Liver (tissue), 9 donors: ENCODE results near the gene WWP2. TPM values are rescaled to one million over a fixed set of nuclear protein-coding genes. Genes with fewer than 3 reads are reported as not detected.
"Not testable (repeated sequence)": the region's sequence is repeated elsewhere in the genome, so short reads cannot be mapped to it uniquely, and the experiment has no call there.

Experiments used
- DNase-seq: peaks from one replicate; pipeline ENCODE4 v3.0.0-alpha.2; 2017; ENCODE audit warnings: low spot score
- H3K27ac ChIP-seq, 2 donors: one replicate each; pipeline ENCODE4 v1.7.0; 2013; ENCODE audit warnings: inconsistent platforms in 2 of 2, low read length in 2 of 2, control low read depth in 1 of 2, low read depth in 1 of 2, mild to moderate bottlenecking in 1 of 2
- H3K27me3 ChIP-seq, 4 donors: one replicate each; pipeline versions ENCODE4 v1.6.1 to v1.7.0; 2013; ENCODE audit warnings: low read length in 3 of 4, inconsistent platforms in 1 of 4, mild to moderate bottlenecking in 1 of 4, moderate library complexity in 1 of 4; ENCODE audit not compliant: control insufficient read depth in 4 of 4, insufficient read depth in 4 of 4
- H3K36me3 ChIP-seq, 4 donors: one replicate each; pipeline versions ENCODE4 v1.6.1 to v1.7.0; 2013; ENCODE audit warnings: low read length in 3 of 4, mild to moderate bottlenecking in 3 of 4, low read depth in 1 of 4, moderate library complexity in 1 of 4; ENCODE audit not compliant: control insufficient read depth in 4 of 4, insufficient read depth in 3 of 4
- H3K4me1 ChIP-seq, 4 donors: one replicate each; pipeline versions ENCODE4 v1.6.1 to v1.7.0; 2013; ENCODE audit warnings: low read length in 3 of 4, mild to moderate bottlenecking in 3 of 4, moderate library complexity in 1 of 4; ENCODE audit not compliant: control insufficient read depth in 4 of 4, insufficient read depth in 4 of 4
- H3K4me3 ChIP-seq, 3 donors: one replicate each; pipeline versions ENCODE4 v1.6.1 to v1.7.0; 2013; ENCODE audit warnings: low read length in 3 of 3, control low read depth in 1 of 3, low read depth in 1 of 3, mild to moderate bottlenecking in 1 of 3
- H3K9ac ChIP-seq, 2 donors: one replicate each; pipeline ENCODE4 v1.7.0; 2013; ENCODE audit warnings: low read length in 2 of 2, mild to moderate bottlenecking in 2 of 2, moderate library complexity in 2 of 2, control low read depth in 1 of 2, low read depth in 1 of 2
- H3K9me3 ChIP-seq, 4 donors: one replicate each; pipeline versions ENCODE4 v1.6.1 to v1.7.0; 2013; ENCODE audit warnings: low read length in 3 of 4; ENCODE audit not compliant: control insufficient read depth in 4 of 4
- EGR1 ChIP-seq, 2 donors: IDR thresholded peaks; 2 replicates each; pipeline ENCODE4 v1.6.1; 2016 to 2018; ENCODE audit warnings: antibody characterized with exemption in 2 of 2, low read depth in 2 of 2
- FOXA1 ChIP-seq: IDR thresholded peaks from 2 replicates; pipeline ENCODE4 v1.6.1; 2016; ENCODE audit warnings: antibody characterized with exemption
- HNF4A ChIP-seq, 2 donors: conservative IDR thresholded peaks; 2 replicates each; pipeline ENCODE4 v1.6.1; 2016; ENCODE audit warnings: antibody characterized with exemption in 2 of 2, mild to moderate bottlenecking in 2 of 2
- HNF4G ChIP-seq: IDR thresholded peaks from 2 replicates; pipeline ENCODE4 v1.6.1; 2016; ENCODE audit warnings: antibody characterized with exemption
- MAX ChIP-seq: IDR thresholded peaks from 2 replicates; pipeline ENCODE4 v1.6.1; 2016; ENCODE audit warnings: antibody characterized with exemption
- NR2F2 ChIP-seq: IDR thresholded peaks from 2 replicates; pipeline ENCODE4 v1.6.1; 2016; ENCODE audit warnings: antibody characterized with exemption
- RAD21 ChIP-seq, 2 donors: IDR thresholded peaks; 2 replicates each; pipeline ENCODE4 v1.6.1; 2016; ENCODE audit warnings: antibody characterized with exemption in 2 of 2, mild to moderate bottlenecking in 2 of 2
- RXRA ChIP-seq, 2 donors: IDR thresholded peaks; 2 replicates each; pipeline ENCODE4 v1.6.1; 2017 to 2018; ENCODE audit warnings: antibody characterized with exemption in 2 of 2, mild to moderate bottlenecking in 1 of 2
- SP1 ChIP-seq: IDR thresholded peaks from 2 replicates; pipeline ENCODE4 v1.6.1; 2018; ENCODE audit warnings: antibody characterized with exemption, mild to moderate bottlenecking
- TAF1 ChIP-seq: conservative IDR thresholded peaks from 2 replicates; pipeline ENCODE4 v1.6.1; 2016; ENCODE audit warnings: antibody characterized with exemption, mild to moderate bottlenecking
- YY1 ChIP-seq: IDR thresholded peaks from 2 replicates; pipeline ENCODE4 v1.6.1; 2016; ENCODE audit warnings: antibody characterized with exemption, mild to moderate bottlenecking
- ZBTB33 ChIP-seq: IDR thresholded peaks from 2 replicates; pipeline ENCODE4 v1.6.1; 2016; ENCODE audit warnings: antibody characterized with exemption
- WGBS: extraction: QIAGEN DNeasy Blood & Tissue Kit; methylation state at CpG from one replicate; pipeline ENCODE4 v1.1.7; 2013; 5-methylcytosine and 5-hydroxymethylcytosine counted together
- polyA plus RNA-seq, 2 donors: library from polyadenylated mRNA; stranded (reverse) in 1 of 2; unstranded in 1 of 2; fragments of 200-250 nt in 1 of 2; fragments of >200 nt in 1 of 2; fragmentation: Nextera tagmentation in 1 of 2; extraction: Ambion mirVana in 1 of 2; gene quantifications; one replicate each; pipeline versions ENCODE4 v1.2.1 to v1.2.3, GENCODE V29; 2013 to 2015
- total RNA-seq, 2 donors: library from RNA; depleted of rRNA; stranded (reverse); fragments of >200 nt; gene quantifications; one replicate each; pipeline ENCODE4 v1.2.3, GENCODE V29; 2014
- donor health status: healthy.
- donor health status: healthy.
- donor health status: healthy.
- donor health status: healthy.
- donor health status: healthy.

WWP2 gene
- total and polyA plus RNA-seq, 4 donors: 8.6 to 22.7 (median 13.6) TPM

- TF ChIP-seq RAD21 (IDR thresholded peaks at IDR 0.05) (no peak), FOXA1 (peak; percentile 79), ZBTB33 (no peak), MAX (no peak), HNF4G (no peak), HNF4A (conservative IDR thresholded peaks at IDR 0.05) (peak; percentile 49 to 65), YY1 (peak; percentile 75), NR2F2 (no peak), EGR1 (IDR thresholded peaks at IDR 0.05; ENCODE audit: low read depth in 2 of 2) (peak in 1 of 2 donors; percentile 14)
Measured at GRCh38 chr16:69941251-69942098, 179.3 kb downstream of the WWP2 start (continued).

GRCh38 chr16:69942099-69942491 lies 180.0 kb downstream of the WWP2 start:
- peak in 1 of 2 donors; percentile 21 for TF ChIP-seq HNF4A (conservative IDR thresholded peaks at IDR 0.05)
- peak; percentile 28 for TF ChIP-seq NR2F2
- peak; percentile 2 to 16 for TF ChIP-seq RXRA (IDR thresholded peaks at IDR 0.05)
- TF ChIP-seq RAD21 (IDR thresholded peaks at IDR 0.05): no peak
- no peak overlapping the region for H3K9ac ChIP-seq
- H3K27me3 ChIP-seq: no peaks in the 10 kb centered on the region
- no peak overlapping the region for H3K4me3 ChIP-seq
- WGBS: 37% methylated on average over 11 of the region's 11 CpGs
- H3K27ac ChIP-seq: peak overlapping the region; percentile 89 to 91
- peaks cover 2 to 20% (median 12%) of the 10 kb centered on the region in 4 donors for H3K4me1 ChIP-seq
- H3K36me3 ChIP-seq: peaks cover 0 to 22% (median 9%) of the 10 kb centered on the region in 4 donors
- DNase-seq: no peak
- no peaks in the 10 kb centered on the region for H3K9me3 ChIP-seq

- H3K4me1 ChIP-seq: peaks cover 2 to 20% (median 12%) of the 10 kb centered on the region in 4 donors
- 91% methylated on average over 8 of the region's 8 CpGs for whole genome bisulfite sequencing
- no peaks in the 10 kb centered on the region for H3K27me3 ChIP-seq
- TF ChIP-seq SP1: no peak
- no peak for TF ChIP-seq TAF1
- no peak for TF ChIP-seq HNF4G
- DNase-seq: no peak
- H3K4me3 ChIP-seq: no peak overlapping the region
- H3K36me3 ChIP-seq: peaks cover 0 to 16% (median 4%) of the 10 kb centered on the region in 4 donors
- peak overlapping the region in 1 of 2 donors; percentile 89 for H3K27ac ChIP-seq
- no peak overlapping the region for H3K9ac ChIP-seq
- no peaks in the 10 kb centered on the region for H3K9me3 ChIP-seq
Measured at GRCh38 chr16:69942627-69943170, 180.6 kb downstream of the WWP2 start.

- not testable (repeated sequence) for DNase-seq, H3K27me3 ChIP-seq
- whole genome bisulfite sequencing: 92% methylated on average over 16 of the region's 21 CpGs
Measured at GRCh38 chr16:69943241-69944036, 181.3 kb downstream of the WWP2 start.

GRCh38 chr16:69950411-69950810 lies 188.3 kb downstream of the WWP2 start:
- not testable (repeated sequence) for H3K9me3 ChIP-seq, DNase-seq, H3K27me3 ChIP-seq, H3K4me3 ChIP-seq, H3K27ac ChIP-seq, H3K36me3 ChIP-seq, H3K9ac ChIP-seq, H3K4me1 ChIP-seq
- WGBS: no CpG with 5 or more reads among the region's 17 CpGs

More at GRCh38 chr16:69943241-69944036, 181.3 kb downstream of the WWP2 start:
- not testable (repeated sequence) for H3K9ac ChIP-seq, H3K4me3 ChIP-seq, H3K27ac ChIP-seq, H3K9me3 ChIP-seq
- H3K36me3 ChIP-seq: peaks cover 0 to 13% (median 3%) of the 10 kb centered on the region in 4 donors
- H3K4me1 ChIP-seq: peaks cover 2 to 20% (median 12%) of the 10 kb centered on the region in 4 donors

GRCh38 chr16:69951017-69951671 lies 189.0 kb downstream of the WWP2 start, which contains the start of gene CLEC18A:
CLEC18A (plus strand) TSS chr16:69951334; CDS start chr16:69951367, 33 bp downstream.
- not testable (repeated sequence) for H3K27ac ChIP-seq, H3K36me3 ChIP-seq, H3K4me3 ChIP-seq, H3K9me3 ChIP-seq, DNase-seq, H3K9ac ChIP-seq, H3K27me3 ChIP-seq, H3K4me1 ChIP-seq
- 86% methylated on average over 12 of the region's 26 CpGs for WGBS
